OCI-LY7 (cell line): ENCODE data around the gene PHGDH. TPM values are rescaled to one million over a fixed set of nuclear protein-coding genes. Genes with fewer than 3 reads are reported as not detected.

Experiments used
- BruUV-seq: library from RNA; stranded (reverse); fragments of 400-500 nt; replicated peaks from 2 replicates; lab custom pipeline; 2021; lab: Mats Ljungman, UMichigan
- CTCF ChIA-PET: fragments of 300-600 bp; sonication (Branson Sonifier 250); formaldehyde crosslinking; loops from one replicate; lab custom pipeline; 2022; ENCODE audit warnings: antibody characterized with exemption; ENCODE audit not compliant: unreplicated experiment; lab: Charles Lee
- POLR2A ChIA-PET: fragments of 300-600 bp; sonication (Branson Sonifier 250); formaldehyde crosslinking; loops from one replicate; lab custom pipeline; 2022; ENCODE audit warnings: antibody characterized with exemption; lab: Charles Lee
- DNase-seq: peaks from one replicate; pipeline ENCODE4 v3.0.0-alpha.2; 2015; ENCODE audit warnings: low spot score
- H2AFZ ChIP-seq: fragments of 200-600 bp; sonication (generic), shearing (Covaris generic); 2 replicates; pipeline ENCODE4 v1.6.1; 2014; ENCODE audit warnings: mild to moderate bottlenecking, antibody characterized with exemption, low read length, moderate library complexity
- H3K27ac ChIP-seq: fragments of 200-600 bp; sonication (generic); 2 replicates; pipeline ENCODE4 v1.5.1; 2014; ENCODE audit warnings: mixed run types, low read depth, mild to moderate bottlenecking, moderate library complexity, low read length, inconsistent platforms; ENCODE audit not compliant: poor library complexity, severe bottlenecking
- H3K36me3 ChIP-seq: fragments of 200-600 bp; sonication (generic); 2 replicates; pipeline ENCODE4 v1.6.1; 2014; ENCODE audit warnings: mild to moderate bottlenecking, antibody characterized with exemption, low read length, moderate library complexity, mixed read lengths; ENCODE audit not compliant: insufficient read depth
- H3K4me1 ChIP-seq: fragments of 200-600 bp; sonication (generic); 2 replicates; pipeline ENCODE4 v1.5.1; 2014; ENCODE audit warnings: mild to moderate bottlenecking, low read length; ENCODE audit not compliant: insufficient read depth, poor library complexity, severe bottlenecking
- H3K4me2 ChIP-seq: fragments of 200-600 bp; sonication (generic); 2 replicates; pipeline ENCODE4 v1.6.1; 2014; ENCODE audit warnings: mild to moderate bottlenecking, low read length
- H3K4me3 ChIP-seq: fragments of 200-600 bp; sonication (generic); 2 replicates; pipeline ENCODE4 v1.5.1; 2014; ENCODE audit warnings: mild to moderate bottlenecking, low read depth, low read length; ENCODE audit not compliant: poor library complexity, severe bottlenecking
- H3K79me2 ChIP-seq: fragments of 200-600 bp; sonication (generic); 2 replicates; pipeline ENCODE4 v1.6.1; 2016; ENCODE audit warnings: low read depth, mild to moderate bottlenecking, low read length, moderate library complexity, mixed read lengths; ENCODE audit not compliant: insufficient read depth
- H3K9me2 ChIP-seq: fragments of 200-600 bp; sonication (generic); 2 replicates; pipeline ENCODE4 v1.6.1; 2016; ENCODE audit warnings: mild to moderate bottlenecking, low read length, mixed read lengths; ENCODE audit not compliant: insufficient read depth
- H3K9me3 ChIP-seq: fragments of 200-600 bp; sonication (generic); 2 replicates; pipeline ENCODE4 v1.6.1; 2014; ENCODE audit warnings: mild to moderate bottlenecking, mixed run types, low read length, mixed read lengths
- H4K20me1 ChIP-seq: fragments of 200-600 bp; sonication (generic); 2 replicates; pipeline ENCODE4 v1.6.1; 2014; ENCODE audit warnings: mild to moderate bottlenecking, antibody characterized with exemption, low read length, moderate library complexity, mixed read lengths; ENCODE audit not compliant: insufficient read depth
- CTCF ChIP-seq: fragments of 200-600 bp; sonication (generic); conservative IDR thresholded peaks from 2 replicates; pipeline ENCODE4 v1.5.1; 2014; ENCODE audit warnings: mild to moderate bottlenecking, antibody characterized with exemption, low read length, moderate library complexity, mixed read lengths
- EZH2phosphoT487 ChIP-seq: fragments of 200-600 bp; sonication (generic); IDR thresholded peaks from 2 replicates; pipeline ENCODE4 v1.6.1; 2018; ENCODE audit warnings: low read depth, borderline replicate concordance, mild to moderate bottlenecking, mixed run types, antibody characterized with exemption, low read length, moderate library complexity, mixed read lengths
- intact Hi-C: fragments of 100-400 bp; cut with micrococcal nuclease; formaldehyde crosslinking; loops from one replicate; pipeline ENCODE4 v1.10.0; 2022; ENCODE audit not compliant: unreplicated experiment
- total RNA-seq, 2 experiments: library from RNA; depleted of rRNA in 1 of 2; stranded (reverse); fragments of >200 nt in 1 of 2; shearing (Covaris generic) in 1 of 2; gene quantifications; 2 replicates each; pipeline ENCODE4 v1.2.3, GENCODE V29; 2014 to 2022

Gene PHGDH
- total RNA-seq, 2 experiments from 2014 or later, result 287 to 451 TPM

DNA sequence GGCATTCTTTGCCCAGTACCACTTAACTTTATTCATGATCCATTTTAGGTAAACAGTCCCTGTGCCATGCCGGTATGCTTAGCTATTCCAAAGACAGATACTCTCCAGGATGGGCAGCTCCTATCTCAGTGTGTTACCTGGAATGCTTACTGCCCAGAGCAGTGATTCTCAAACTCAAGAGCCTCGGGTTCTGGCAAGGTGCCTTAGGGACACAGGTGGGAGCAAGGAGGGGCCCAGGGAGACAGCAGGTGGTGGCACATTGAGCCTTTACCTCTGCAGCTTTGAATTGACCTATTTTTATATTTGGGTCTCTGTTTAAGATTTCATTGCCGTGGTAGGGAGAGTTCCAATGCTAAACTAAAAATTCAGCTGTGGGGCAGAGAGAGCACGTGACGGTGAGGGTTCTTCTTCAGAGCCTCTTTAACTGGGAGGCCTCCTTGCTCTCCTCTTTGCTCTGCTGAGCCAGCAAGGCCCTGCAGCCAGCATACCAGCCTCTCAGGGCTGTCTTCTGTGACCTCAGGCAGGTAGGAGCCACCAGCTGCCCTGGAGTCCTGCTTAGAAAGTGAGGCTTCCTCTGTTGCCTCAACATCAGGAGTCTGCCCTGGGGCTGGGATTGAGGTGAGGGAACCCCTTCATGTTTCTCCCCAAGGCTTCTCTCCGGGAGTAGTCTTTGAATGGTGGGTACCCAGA is 20.2 kb downstream of the PHGDH start:
- Histone ChIP-seq H3K9me3 (no peaks in the 10 kb centered on the region), H3K4me3 (no peak overlapping the region), H3K4me2 (no peak overlapping the region), H3K79me2 (no peaks in the 10 kb centered on the region), H3K9me2 (no peaks in the 10 kb centered on the region), H3K4me1 (no peaks in the 10 kb centered on the region), H2AFZ (no peak overlapping the region), H3K36me3 (peaks cover 99% of the 10 kb centered on the region), H4K20me1 (no peaks in the 10 kb centered on the region; the same call in 1 of the 2 replicates), H3K27ac (no peak overlapping the region)
- no TSS peak for BruUV-seq
- CTCF ChIA-PET, result no interaction called here
- intact Hi-C loops, result no loop called here
- POLR2A ChIA-PET, result no interaction called here
- DNase-seq, result no peak
- TF ChIP-seq CTCF (no peak), EZH2phosphoT487 (no peak)

- Histone ChIP-seq H3K79me2 (no peaks in the 10 kb centered on the region), H3K9me2 (no peaks in the 10 kb centered on the region), H3K9me3 (no peaks in the 10 kb centered on the region), H3K27ac (no peak overlapping the region), H3K4me3 (no peak overlapping the region), H3K36me3 (peaks cover 99% of the 10 kb centered on the region), H3K4me2 (no peak overlapping the region), H4K20me1 (no peaks in the 10 kb centered on the region; the same call in 1 of the 2 replicates), H2AFZ (no peak overlapping the region), H3K4me1 (no peaks in the 10 kb centered on the region)
- CTCF ChIA-PET, result no interaction called here
- BruUV-seq, result no TSS peak
- no peak for TF ChIP-seq CTCF
- no peak for TF ChIP-seq EZH2phosphoT487
- intact Hi-C loops, result no loop called here
- DNase-seq, result no peak
- POLR2A ChIA-PET, result no interaction called here
These were observed 20.9 kb downstream of the PHGDH start for GRCh38 chr1:119732465-119733168.

- Histone ChIP-seq H3K4me3 (no peak overlapping the region), H3K9me2 (no peaks in the 10 kb centered on the region), H3K9me3 (no peaks in the 10 kb centered on the region), H2AFZ (no peak overlapping the region), H3K36me3 (peaks cover 99% of the 10 kb centered on the region), H3K4me1 (no peaks in the 10 kb centered on the region), H3K27ac (no peak overlapping the region), H4K20me1 (no peaks in the 10 kb centered on the region; the same call in 1 of the 2 replicates), H3K4me2 (no peak overlapping the region), H3K79me2 (no peaks in the 10 kb centered on the region)
- intact Hi-C loops, result no loop called here
- ChIA-PET POLR2A (interaction anchor here (1.1 kb wide), 1 partner anchor 21 kb away, joined by 4 read pairs; the partner anchor contains the start of gene PHGDH), CTCF (no interaction called here)
- no peak for TF ChIP-seq CTCF
- no peak for TF ChIP-seq EZH2phosphoT487
- no peak for DNase-seq
- no TSS peak for BruUV-seq
These were observed 22.0 kb downstream of the PHGDH start for GRCh38 chr1:119733754-119734153.
